Mesothelial cell of epicardium (in vitro differentiated cells): Measurements from ENCODE around the gene C3. TPM values are rescaled to one million over a fixed set of nuclear protein-coding genes. Genes with fewer than 3 reads are reported as not detected.

Experiments used
- DNase-seq, 2 experiments: peaks; one replicate each; pipeline ENCODE4 v3.0.0; 2021; ENCODE audit warnings: low spot score in 2 of 2; ENCODE audit not compliant: unreplicated experiment in 2 of 2
- H3K27ac Mint-ChIP-seq: 2 replicates; pipeline ENCODE4 v1.8.0; 2021; ENCODE audit warnings: mixed read lengths
- H3K27me3 Mint-ChIP-seq: 2 replicates; pipeline ENCODE4 v1.8.0; 2021; ENCODE audit warnings: low read depth, mixed read lengths
- H3K36me3 Mint-ChIP-seq: 2 replicates; pipeline ENCODE4 v1.8.0; 2021; ENCODE audit warnings: mixed read lengths
- H3K4me1 Mint-ChIP-seq: 2 replicates; pipeline ENCODE4 v1.8.0; 2021; ENCODE audit warnings: mixed read lengths
- H3K4me3 Mint-ChIP-seq: 2 replicates; pipeline ENCODE4 v1.8.0; 2021; ENCODE audit warnings: mild to moderate bottlenecking, moderate library complexity, mixed read lengths
- H3K9me3 Mint-ChIP-seq: 2 replicates; pipeline ENCODE4 v1.8.0; 2021; ENCODE audit warnings: mixed read lengths
- total RNA-seq: library from RNA; stranded (reverse); gene quantifications from 3 replicates; pipeline ENCODE4 v1.2.1, GENCODE V29; 2021
- TF ChIP-seq, protein P1 (sequence below): fragments of 200-600 bp; sonication (generic); IDR thresholded peaks from one replicate; pipeline ENCODE4 v1.5.0; 2021; ENCODE audit warnings: antibody characterized with exemption; ENCODE audit not compliant: unreplicated experiment

The C3 gene
- total RNA-seq, 1 donor from 2014 or later: 24.5 TPM

DNA sequence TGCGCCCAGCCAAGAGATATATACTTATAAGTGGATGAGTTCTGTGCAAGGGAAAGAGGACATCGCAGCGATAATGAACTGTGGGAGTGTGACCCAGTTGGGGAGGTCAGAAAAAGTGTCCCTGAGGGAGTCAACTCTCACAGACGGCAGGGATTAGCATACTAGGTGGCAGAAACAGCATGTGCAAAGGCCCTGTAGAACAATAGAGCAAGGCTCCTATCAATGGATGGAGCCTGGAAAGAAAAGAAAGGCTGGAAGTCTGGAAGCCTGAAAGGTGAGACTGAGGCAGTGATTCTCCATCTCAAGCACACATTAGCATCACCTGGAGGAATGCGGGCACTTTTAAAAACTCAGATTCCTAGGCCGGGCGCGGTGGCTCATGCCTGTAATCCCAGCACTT, 29.1 kb downstream of the C3 start:
- peaks cover 9% of the 10 kb centered on the region for H3K9me3 Mint-ChIP-seq
- TF ChIP-seq, protein P1, sequence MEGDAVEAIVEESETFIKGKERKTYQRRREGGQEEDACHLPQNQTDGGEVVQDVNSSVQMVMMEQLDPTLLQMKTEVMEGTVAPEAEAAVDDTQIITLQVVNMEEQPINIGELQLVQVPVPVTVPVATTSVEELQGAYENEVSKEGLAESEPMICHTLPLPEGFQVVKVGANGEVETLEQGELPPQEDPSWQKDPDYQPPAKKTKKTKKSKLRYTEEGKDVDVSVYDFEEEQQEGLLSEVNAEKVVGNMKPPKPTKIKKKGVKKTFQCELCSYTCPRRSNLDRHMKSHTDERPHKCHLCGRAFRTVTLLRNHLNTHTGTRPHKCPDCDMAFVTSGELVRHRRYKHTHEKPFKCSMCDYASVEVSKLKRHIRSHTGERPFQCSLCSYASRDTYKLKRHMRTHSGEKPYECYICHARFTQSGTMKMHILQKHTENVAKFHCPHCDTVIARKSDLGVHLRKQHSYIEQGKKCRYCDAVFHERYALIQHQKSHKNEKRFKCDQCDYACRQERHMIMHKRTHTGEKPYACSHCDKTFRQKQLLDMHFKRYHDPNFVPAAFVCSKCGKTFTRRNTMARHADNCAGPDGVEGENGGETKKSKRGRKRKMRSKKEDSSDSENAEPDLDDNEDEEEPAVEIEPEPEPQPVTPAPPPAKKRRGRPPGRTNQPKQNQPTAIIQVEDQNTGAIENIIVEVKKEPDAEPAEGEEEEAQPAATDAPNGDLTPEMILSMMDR: no peak
- no peak for DNase-seq
- no peaks in the 10 kb centered on the region for H3K4me1 Mint-ChIP-seq
- H3K36me3 Mint-ChIP-seq: no peaks in the 10 kb centered on the region
- H3K4me3 Mint-ChIP-seq: no peak overlapping the region
- H3K27me3 Mint-ChIP-seq: no peaks in the 10 kb centered on the region
- H3K27ac Mint-ChIP-seq: no peak overlapping the region

DNA sequence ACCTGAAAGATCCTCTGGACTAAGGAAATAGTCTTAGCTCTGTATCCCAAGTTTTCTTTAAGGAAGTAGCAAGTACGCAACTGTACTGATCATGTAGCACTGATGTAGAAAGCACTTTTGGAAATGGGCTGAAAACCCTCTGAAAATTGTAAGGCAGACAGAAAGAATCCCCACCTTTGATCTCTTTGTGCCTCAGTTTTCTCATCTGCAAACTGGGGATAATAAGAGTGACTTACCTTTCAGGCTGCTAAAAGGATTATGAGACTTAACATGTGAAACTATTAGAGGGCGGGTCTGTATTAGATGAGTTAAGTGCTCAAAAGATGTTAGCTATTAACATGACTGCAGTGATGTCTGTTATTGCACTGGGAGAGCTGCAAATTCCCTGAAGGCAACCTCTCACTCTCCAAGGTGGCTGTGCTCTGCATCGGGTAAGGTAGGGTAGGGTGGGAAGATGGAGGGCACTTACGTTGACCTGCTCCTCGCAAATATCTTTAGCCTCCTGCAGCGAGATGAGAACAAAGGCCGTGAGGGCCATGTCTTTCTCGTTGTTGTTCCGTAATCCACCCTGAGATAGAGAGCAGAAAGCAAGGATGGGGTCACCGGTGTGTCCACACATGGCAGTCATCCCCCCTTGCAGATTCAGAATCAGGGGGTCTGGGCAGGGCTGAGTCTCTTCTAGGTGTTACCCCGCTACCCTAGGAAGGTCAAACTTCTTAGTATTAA, 30.1 kb downstream of the C3 start:
- Mint-ChIP-seq H3K9me3 (peaks cover 13% of the 10 kb centered on the region), H3K27ac (no peak overlapping the region)
- TF ChIP-seq, protein P1: no peak

DNA sequence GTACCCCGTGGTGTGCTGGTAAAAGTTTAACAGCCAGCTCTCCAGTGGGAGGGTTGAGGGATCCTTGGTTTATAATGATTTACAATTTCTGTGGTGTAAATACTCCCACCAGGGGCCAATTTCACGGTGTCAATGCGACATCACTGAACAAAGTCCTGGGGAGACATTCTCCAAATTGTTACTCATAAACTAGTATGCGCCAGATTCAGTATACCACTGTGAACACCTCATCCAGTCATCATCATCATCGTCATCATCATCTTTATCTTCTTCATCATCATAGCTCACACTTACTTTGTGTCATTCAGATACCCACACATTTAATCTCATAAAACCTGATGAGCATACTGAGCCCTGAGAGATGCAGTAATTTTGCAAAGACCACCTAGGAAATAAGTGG, 33.3 kb downstream of the C3 start:
- no peaks in the 10 kb centered on the region for H3K36me3 Mint-ChIP-seq
- no peak overlapping the region for H3K4me3 Mint-ChIP-seq
- no peaks in the 10 kb centered on the region for H3K27me3 Mint-ChIP-seq

More for the DNA sequence above, 30.1 kb downstream of the C3 start:
- no peak for DNase-seq
- Mint-ChIP-seq H3K4me3 (no peak overlapping the region), H3K36me3 (no peaks in the 10 kb centered on the region), H3K4me1 (no peaks in the 10 kb centered on the region), H3K27me3 (no peaks in the 10 kb centered on the region)

DNA sequence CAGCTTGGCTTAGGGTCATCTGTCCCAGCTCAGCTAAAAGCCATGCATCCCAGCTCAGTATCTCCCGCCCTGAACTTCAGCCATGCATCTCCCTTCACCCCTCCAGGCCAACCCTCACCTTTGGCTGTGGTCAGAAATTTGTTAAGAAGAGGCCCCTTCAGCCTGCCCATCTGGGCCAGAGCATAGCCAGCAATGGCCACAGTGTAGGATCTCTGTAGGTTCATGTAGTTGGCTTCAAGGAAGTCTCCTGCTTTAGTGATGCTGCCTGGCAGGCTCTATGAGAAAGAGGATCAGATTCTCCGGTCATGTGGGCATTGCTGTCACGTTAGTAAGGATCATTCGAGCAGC, 33.8 kb downstream of the C3 start:
- TF ChIP-seq, protein P1: no peak
- H3K9me3 Mint-ChIP-seq: peaks cover 27% of the 10 kb centered on the region
- no peaks in the 10 kb centered on the region for H3K4me1 Mint-ChIP-seq
- no peak overlapping the region for H3K27ac Mint-ChIP-seq
- no peak for DNase-seq
- no peaks in the 10 kb centered on the region for H3K27me3 Mint-ChIP-seq
- H3K36me3 Mint-ChIP-seq: no peaks in the 10 kb centered on the region
- H3K4me3 Mint-ChIP-seq: no peak overlapping the region

More for the DNA sequence above, 33.3 kb downstream of the C3 start:
- Mint-ChIP-seq H3K4me1 (no peaks in the 10 kb centered on the region), H3K9me3 (peaks cover 27% of the 10 kb centered on the region), H3K27ac (no peak overlapping the region)
- DNase-seq: no peak
- TF ChIP-seq, protein P1: no peak

DNA sequence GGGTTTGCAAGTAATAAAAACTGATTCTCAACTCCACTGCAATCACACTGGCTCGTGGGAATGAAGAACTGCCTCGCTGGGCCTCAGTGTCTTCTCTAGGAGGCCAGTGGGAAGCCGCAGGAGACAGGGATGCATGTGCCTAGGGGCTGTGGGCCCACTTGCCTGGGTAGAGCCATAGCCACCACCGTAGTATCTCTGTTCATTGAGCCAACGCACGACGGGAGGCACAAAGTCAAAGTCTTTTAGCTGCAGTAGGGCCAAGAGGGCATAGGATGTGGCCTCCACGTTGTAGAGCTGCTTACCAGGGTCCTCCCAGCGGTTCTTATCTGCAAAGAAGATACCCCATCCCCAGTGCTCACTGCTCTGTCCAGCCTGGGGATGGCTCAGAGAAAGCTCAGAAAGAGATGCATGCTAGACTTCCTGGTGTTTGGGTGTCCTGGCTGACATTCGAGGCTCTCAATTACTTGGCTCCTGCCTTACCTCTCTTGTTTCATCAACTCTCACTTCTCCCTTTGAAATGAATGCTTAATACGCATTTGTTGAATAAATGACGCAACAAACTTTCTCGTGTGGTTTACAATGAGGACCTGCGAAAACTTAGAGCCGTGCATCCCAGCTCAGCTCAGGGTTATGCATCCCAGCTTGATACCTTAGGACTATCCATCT, 34.4 kb downstream of the C3 start:
- H3K4me1 Mint-ChIP-seq: no peaks in the 10 kb centered on the region
- DNase-seq: no peak
- no peak overlapping the region for H3K27ac Mint-ChIP-seq
- no peaks in the 10 kb centered on the region for H3K36me3 Mint-ChIP-seq
- H3K4me3 Mint-ChIP-seq: no peak overlapping the region
- H3K9me3 Mint-ChIP-seq: peaks cover 27% of the 10 kb centered on the region
- H3K27me3 Mint-ChIP-seq: no peaks in the 10 kb centered on the region
- TF ChIP-seq, protein P1: no peak
